Measurements from ENCODE around the gene RSPH9.

The RSPH9 gene

GRCh38 chr6:43668151-43669028 is 23.6 kb downstream of the RSPH9 start:
- peak in 1 of 2 donors; percentile 15 for DNase-seq (ENCODE audit: low read depth in 2 of 2)

- no peak for DNase-seq (ENCODE audit: low read depth in 2 of 2)
Measured at GRCh38 chr6:43669050-43669921, 24.4 kb downstream of the RSPH9 start.

DNA sequence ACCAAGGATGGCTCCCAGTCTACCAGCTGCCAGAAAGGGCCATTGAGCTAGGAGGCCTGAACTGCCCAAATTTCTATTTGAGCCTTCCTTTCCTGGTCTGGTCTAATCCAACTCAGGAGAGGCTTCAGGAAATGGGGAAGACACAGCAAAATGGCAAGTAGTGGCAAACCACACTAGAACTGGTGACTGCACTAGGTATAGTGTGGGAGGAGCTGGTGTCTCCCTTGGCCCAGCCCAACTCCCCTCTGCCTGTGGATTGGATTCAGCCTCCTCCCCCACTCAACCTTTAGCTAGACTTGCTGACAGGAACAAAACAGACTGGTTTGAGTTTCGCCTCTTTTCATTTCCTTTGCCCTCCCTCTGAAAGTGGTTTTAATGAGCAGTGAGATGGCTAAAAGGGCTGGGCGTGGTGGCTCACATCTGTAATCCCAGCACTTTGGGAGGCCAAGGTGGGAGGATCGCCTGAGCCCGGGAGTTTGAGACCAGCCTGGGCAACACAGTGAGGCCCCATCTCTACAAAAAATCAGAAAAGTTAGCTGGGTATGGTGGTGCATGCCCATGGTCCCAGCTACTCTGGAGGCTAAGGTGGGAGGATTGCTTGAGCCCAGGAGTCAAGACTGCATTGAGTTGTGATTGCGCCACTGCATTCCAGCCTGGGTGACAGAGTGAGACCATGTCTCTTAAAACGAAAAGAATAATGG is 25.2 kb downstream of the RSPH9 start:
- DNase-seq (ENCODE audit: low read depth in 2 of 2): no peak

- no peak for DNase-seq (ENCODE audit: low read depth in 2 of 2)
Measured at GRCh38 chr6:43670623-43670986, 25.8 kb downstream of the RSPH9 start.

- no peak for DNase-seq (ENCODE audit: low read depth in 2 of 2)
Measured at GRCh38 chr6:43671011-43671800, 26.4 kb downstream of the RSPH9 start.

GRCh38 chr6:43671801-43672690 is 27.2 kb downstream of the RSPH9 start:
- no peak for DNase-seq (ENCODE audit: low read depth in 2 of 2)

GRCh38 chr6:43673444-43674084 is 28.7 kb downstream of the RSPH9 start:
- no peak for DNase-seq (ENCODE audit: low read depth in 2 of 2)

- no peak for DNase-seq (ENCODE audit: low read depth in 2 of 2)
Measured at GRCh38 chr6:43674291-43674690, 29.5 kb downstream of the RSPH9 start.

- DNase-seq (ENCODE audit: low read depth in 2 of 2): no peak
Measured at GRCh38 chr6:43674921-43675320, 30.1 kb downstream of the RSPH9 start.

- no peak for DNase-seq (ENCODE audit: low read depth in 2 of 2)
Measured at GRCh38 chr6:43676962-43677606, 32.2 kb downstream of the RSPH9 start.

DNA sequence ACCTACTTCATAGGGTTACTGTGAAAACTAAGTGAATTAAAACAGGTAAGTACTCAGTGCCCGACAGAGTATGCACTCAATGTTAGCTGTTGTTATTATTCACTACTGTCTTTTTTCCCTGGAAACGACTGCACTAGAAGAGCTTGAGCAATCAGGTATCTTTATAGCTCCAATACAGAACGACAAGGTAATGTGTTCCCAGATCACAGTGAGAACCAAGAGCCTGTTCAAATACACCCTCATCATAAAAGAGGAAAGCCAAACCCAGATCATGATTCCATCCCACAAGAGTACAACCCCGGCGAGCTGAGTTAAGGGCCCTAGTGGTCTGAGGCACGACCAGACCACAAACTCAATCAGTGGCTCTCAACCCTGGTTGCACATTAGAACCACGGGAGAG is 32.9 kb downstream of the RSPH9 start:
- DNase-seq (ENCODE audit: low read depth in 2 of 2): no peak

DNA sequence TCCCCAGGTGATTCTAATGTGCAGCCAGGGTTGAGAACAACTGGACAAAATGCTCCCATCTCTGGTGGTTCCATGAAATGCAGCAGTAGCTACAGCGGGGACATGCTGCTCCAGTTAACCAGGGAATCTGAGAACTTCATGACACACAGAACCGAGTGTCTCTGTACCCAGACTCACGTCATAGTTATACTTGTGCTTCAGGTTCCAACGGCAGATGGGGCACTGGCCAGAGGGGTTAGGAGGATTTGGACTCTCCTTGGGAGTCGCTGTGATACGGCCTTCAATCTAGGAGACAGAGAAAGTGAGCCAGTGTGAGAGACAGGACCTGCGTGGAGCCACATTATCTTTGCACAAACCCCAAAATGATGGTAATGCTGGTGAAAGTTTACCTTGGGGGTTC is 33.5 kb downstream of the RSPH9 start:
- no peak for DNase-seq (ENCODE audit: low read depth in 2 of 2)

- no peak for DNase-seq (ENCODE audit: low read depth in 2 of 2)
Measured at GRCh38 chr6:43679057-43679456, 34.2 kb downstream of the RSPH9 start.

DNA sequence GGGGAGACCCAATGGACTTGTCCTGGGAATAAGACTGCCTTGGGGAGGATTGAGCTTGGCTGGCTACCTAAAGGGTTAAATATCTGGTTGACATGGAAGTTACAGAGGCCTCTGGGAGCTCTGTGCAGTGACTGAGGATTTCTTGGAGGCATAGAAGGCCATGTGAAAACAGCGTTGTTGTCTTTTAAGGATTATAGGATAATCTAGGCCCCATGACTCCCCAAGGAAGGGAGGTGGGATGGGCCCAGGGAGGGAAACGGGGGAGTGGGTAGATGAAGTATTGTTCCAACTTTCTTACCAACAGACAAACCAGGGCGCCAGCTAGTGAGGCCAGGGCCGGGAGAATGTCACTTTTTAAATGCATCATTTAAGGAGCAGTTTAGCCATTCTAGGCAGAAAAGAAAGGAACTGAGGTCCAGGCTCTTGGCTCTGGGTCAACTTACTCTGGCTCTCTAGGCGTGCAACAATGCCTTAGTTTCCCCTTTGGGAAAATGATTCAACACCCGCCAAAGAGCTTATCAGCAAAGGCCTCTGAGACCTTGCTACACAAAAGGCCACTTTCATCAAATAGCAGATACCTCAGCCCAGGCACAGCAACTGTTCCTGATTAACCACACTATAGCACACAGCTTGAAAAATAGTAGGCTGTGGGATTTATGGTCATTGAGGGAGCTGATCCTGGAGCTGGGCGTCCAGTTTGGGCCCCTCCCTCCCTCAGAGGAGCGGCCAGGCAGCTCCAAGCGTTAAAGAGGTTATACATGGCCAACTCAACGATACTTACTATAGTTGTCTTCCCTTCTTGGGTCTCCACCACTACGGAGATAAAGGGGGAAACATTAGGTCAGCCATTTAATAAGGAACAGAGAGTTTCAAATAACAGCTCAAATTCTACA is 35.7 kb downstream of the RSPH9 start:
- DNase-seq (ENCODE audit: low read depth in 2 of 2): no peak

GRCh38 chr6:43681303-43681702 is 36.5 kb downstream of the RSPH9 start:
- DNase-seq (ENCODE audit: low read depth in 2 of 2): no peak

DNA sequence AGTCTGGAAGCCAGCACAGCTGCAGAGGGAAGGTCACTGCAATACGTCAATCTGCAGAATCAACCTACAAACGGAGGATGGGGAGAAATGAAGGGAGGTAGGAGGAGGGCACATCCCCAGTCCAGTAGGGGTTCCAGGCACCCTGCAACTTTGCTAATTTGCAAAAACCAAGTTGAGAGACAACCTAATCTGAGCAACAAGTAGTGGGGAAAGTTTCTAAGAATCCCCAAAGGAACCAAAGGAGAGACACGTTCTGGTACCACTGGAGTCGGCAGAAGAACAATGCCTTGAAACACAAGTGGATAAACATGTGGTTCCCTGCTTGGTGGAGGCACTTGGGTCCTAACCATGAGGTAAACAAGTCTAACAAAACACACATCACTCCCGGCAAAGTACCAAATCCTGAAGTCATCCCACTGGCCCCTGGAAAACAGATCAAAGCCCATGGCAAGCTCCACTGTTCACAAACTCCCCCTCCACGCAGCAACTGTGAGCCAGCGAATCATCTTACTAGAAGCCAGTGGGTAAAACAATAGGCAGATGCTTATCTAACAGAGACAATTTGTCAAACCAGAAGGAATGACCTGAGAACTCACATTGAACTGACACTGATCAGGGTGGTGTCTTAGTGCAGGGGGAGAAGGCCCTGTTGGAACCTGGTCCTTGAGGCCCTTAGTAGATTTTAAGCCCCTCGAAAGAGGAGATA is 38.0 kb downstream of the RSPH9 start:
- no peak for DNase-seq (ENCODE audit: low read depth in 2 of 2)

GRCh38 chr6:43683708-43684455 is 39.0 kb downstream of the RSPH9 start:
- DNase-seq (ENCODE audit: low read depth in 2 of 2): no peak

All from stimulated activated CD8-positive, alpha-beta memory T cell treated with anti-CD3 and anti-CD28 coated beads, Interleukin-7, amount 100 ng/mL, for 4 hours (primary cell).